NCI-H2171 (cell line): Measurements from ENCODE around the gene DMAC2L.

ENCODE experiments used
- DNase-seq: peaks from one replicate; lab custom pipeline; 2025; lab: John Stamatoyannopoulos, UW

Gene DMAC2L

GRCh38 chr14:50331596-50331995, 19.5 kb downstream of the DMAC2L start:
- no peak for DNase-seq

DNA sequence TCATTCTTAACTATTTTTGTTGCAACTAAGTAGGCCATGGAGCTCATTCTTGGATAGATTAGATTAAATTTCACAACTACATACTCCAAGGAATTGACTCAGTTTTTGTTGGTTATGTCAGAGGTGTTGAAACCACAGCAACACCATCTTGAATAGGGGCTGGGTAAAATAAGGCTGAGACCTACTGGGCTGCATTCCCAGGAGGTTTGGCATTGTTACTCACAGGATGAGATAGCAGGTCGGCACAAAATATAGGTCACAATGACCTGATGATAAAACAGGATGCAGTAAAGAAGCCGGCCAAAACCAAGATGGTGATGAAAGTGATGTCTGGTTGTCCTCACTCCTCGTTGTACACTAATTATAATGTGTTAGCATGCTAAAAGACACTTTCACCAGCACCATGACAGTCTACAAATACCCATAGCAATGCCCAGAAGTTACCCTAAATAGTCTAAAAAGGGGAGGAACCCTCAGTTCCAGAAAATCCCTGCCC, 20.9 kb downstream of the DMAC2L start:
- no peak for DNase-seq

GRCh38 chr14:50334211-50334610, 22.1 kb downstream of the DMAC2L start:
- peak; percentile 13 for DNase-seq

DNA sequence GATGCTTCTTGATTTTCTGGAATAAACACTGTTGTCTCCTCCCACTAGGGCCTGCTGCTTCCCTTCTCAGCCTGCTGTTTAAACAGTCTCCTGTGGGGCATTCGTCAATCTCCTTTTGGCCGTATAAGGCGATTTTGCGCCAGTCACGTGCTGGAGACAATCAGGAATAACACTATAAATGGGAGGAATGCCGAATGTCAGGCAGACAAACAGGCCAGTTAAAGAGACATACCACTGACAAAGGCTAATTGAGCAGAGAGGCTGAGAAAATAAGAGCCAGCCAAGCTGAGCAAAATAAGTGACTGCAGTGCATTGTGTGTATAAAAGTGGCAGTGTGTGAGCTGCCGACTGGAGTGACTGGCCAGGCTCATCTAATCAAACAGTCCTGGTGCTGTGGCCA, 23.3 kb downstream of the DMAC2L start:
- DNase-seq: peak; percentile 93

DNA sequence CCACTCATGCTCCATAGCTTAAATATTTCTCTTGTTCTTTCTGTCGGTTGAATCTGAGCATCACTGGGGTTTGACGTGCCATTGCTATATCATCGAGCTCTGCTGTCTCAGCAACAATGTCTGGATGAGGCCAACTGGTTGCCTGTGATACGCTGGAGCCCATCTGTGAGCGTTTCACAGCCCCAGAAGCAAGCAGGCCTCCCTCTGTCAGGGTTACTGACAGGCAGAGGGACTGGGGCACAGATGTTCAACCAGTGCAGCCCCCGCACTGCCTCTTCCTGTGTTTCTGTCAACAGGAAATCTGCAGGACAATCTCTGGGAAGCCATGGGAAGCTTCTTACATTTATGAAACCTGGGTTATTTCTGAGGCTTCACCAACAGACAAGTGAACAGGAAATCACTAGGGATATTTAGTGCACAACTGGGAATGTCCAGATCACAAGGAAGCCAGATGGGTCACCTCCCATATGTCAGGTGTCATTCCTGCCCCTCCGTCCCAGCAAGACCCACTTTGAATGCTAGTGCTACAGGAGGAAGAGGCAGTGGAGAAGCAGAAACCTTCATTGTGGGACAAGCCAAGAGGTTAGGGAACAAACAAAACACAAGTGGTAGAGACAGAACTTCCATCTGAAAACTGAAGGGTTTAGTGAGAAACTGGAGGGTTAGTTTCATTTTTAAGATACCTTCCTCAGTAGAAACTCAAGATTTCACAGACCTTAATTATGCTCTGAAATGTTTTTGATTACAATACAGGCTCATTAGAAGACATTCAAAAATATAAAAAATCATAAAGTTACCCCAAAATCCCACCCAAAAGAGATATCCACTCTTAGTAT, 24.1 kb downstream of the DMAC2L start:
- peak; percentile 90 for DNase-seq

DNA sequence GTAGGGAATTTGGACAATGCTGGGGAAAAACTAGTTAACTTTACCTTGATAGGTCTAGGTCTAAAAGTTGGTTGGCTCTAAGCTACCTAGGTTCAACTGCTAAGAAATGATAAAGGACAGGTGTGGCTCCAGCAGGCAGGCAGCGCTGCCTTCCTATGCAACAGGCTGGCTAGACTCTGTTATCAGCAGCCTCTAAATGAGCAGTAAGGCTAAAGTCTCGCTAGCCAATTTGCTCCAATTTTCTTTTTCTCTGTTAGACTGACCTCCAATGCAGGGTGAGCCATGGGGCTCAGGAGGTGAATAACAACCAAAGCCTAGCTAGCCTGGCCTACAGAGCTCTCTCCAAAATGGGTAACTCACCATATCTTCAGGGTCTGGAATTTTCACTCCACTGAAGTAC, 26.5 kb downstream of the DMAC2L start:
- DNase-seq: no peak

GRCh38 chr14:50339178-50339804, 27.2 kb downstream of the DMAC2L start:
- DNase-seq: no peak

DNA sequence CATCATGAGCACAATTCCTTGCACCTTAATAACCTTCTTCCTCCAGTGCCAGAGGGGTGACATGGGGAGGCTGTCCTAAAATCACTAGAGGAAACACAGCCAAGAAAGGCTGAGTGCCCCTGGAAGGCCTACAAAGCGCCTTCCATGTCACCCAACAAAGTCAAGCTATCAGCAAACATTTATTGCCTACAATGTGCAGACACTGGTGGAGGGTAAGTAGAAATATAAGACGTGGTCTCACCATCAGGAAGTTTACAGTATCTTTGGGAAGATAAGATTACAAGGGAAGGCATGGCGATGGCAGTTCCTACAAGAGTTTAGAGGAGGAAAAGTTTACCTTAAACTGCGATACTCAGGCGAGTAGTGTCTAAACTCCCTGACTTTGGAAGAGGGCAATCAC, 27.9 kb downstream of the DMAC2L start:
- DNase-seq: no peak

DNA sequence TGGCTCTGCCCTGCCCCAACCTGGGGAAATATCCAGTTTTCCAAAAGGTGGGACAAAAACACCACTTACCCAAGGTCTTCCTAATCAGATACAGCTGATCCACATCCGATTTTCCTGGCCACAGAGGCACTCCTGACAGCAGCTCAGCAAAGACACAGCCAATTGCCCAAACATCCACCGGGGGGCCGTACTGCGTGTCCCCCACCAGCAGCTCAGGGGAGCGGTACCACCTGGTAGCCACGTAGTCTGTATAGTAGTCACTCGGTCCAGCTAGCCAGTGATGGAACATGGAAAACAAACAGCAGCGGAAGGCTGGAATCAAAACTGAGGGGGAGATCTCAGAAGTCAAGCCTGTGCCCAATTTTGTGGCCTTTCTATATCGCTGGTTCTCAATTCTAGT, 28.8 kb downstream of the DMAC2L start:
- no peak for DNase-seq

GRCh38 chr14:50342221-50343078, 30.3 kb downstream of the DMAC2L start:
- DNase-seq: peak; percentile 48

- DNase-seq: peak; percentile 37
Observed at GRCh38 chr14:50343434-50343833, 31.3 kb downstream of the DMAC2L start.

DNA sequence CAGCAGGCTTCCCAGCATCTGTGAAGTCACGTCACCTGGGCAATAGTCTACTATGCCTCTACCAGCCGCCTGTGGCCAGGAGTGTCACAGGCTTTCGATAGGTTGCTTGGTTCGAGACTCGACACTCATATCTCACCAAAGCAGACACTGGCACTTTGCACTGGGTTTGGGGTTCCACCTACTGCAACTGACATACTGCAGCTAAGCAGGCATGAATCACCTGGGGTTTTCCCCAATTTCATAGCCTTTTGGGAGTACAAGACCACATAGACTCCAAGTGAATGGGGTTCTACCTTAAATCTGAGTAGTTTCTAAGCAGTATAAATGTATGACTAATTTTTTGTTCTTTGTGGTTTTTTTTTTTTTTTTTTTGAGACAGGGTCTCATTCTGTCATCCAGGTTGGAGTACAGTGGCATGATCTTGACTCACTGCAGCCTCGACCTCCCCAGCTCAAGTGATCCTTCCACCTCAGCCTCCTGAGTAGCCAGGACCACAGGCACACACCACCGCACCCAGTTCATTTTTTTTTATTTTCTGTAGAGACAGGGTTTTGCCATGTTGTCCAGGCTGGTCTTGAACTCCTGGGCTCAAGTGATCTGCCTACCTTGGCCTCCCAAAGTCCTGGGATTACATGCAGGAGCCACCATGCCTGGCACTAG, 32.1 kb downstream of the DMAC2L start:
- DNase-seq: no peak

DNA sequence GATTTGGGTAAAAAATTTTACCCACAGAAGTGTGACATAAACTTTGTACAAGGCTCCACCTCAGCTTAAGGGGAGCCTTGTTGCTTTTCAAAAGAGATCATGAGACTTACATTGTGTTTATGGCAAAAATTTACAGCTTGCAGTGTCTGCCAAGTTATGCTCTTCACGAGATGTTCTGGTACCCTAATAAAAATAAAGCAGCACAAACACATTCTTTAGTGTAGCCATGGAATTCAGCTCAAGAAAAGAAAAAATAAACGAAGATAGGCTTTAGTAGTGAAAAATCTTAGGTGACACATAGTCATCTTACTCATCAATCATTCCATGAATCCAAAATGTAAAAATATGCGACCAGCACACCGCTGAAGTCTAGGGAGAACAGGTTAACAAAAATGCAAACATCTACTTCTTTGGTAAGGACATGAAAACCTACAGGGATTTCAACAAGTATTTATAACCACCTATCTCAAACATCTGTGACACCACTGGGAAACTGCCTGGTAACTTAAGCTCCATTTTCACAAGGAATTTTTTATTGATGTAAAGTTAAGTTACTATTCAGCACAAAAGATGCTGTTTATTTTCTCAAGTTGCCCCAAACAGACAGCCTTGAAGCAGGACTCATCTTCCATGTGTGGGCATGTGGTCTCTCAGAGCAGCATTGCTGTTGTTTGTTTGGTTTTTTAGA, 32.9 kb downstream of the DMAC2L start:
- no peak for DNase-seq

- DNase-seq: no peak
Observed at GRCh38 chr14:50345846-50346422, 33.8 kb downstream of the DMAC2L start.

GRCh38 chr14:50347521-50347920, 35.4 kb downstream of the DMAC2L start:
- no peak for DNase-seq

GRCh38 chr14:50348933-50349332, 36.8 kb downstream of the DMAC2L start:
- no peak for DNase-seq

GRCh38 chr14:50350975-50351374, 38.9 kb downstream of the DMAC2L start:
- DNase-seq: no peak

GRCh38 chr14:50352584-50352983, 40.5 kb downstream of the DMAC2L start:
- no peak for DNase-seq

DNA sequence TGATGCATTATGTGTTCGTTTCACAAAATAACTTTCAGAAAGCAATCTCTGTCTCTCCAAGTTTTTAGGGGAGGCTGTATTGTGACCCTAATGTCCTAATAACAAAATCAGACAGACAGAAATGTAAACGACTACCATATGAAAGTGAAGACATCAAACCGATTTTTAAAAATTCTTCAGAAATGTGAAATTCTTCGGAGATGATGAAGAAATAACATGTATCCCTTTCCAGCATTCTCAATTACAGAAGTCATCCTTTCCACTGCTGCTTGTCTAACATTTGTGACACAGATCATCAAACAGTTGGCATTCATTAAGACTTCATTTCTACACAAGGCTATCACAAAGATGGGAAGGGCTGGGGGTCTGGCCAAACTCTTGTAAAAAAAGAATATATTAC, 41.0 kb downstream of the DMAC2L start:
- no peak for DNase-seq

DNA sequence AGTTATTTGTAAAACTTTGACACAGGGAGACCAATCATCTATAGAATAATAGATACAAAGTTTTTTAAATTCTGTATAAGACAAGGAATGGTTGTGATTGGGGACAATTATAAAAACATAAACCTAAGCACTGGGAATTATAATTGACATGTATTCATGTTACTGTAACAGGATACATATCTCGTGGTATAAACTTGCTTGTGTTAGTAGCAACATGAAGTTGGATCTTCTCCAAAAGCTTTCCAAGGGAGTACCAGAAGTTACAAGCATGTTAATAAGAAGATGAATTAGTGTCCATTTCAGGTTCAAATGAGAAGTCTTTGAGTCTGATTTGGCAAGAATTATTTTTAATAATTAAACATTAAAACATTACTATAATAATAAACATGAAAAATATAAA, 42.4 kb downstream of the DMAC2L start:
- DNase-seq: peak; percentile 61

DNA sequence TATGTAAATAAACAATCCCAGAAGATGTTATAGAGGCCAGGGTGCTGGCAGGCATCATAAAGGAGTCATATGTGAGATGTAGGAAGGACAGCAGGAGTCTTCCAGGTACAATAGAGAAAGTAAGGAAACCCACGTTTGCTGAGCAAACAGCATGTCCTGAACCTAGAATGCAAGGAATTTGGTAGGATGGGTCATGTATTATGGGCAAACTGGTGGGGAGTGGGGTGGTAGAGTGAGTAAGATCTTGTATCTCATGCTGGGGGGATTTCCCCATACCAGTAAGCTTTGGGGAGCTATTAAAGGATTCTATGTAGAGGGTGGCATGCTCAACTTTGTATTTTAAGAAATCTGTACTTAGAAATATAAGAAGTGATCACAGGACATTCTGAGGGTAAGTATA, 43.6 kb downstream of the DMAC2L start:
- no peak for DNase-seq
